ENCODE data around the gene CNNM3.
"Not testable (repeated sequence)": the region's sequence is repeated elsewhere in the genome, so short reads cannot be mapped to it uniquely, and the experiment has no call there.

CNNM3 gene

DNA sequence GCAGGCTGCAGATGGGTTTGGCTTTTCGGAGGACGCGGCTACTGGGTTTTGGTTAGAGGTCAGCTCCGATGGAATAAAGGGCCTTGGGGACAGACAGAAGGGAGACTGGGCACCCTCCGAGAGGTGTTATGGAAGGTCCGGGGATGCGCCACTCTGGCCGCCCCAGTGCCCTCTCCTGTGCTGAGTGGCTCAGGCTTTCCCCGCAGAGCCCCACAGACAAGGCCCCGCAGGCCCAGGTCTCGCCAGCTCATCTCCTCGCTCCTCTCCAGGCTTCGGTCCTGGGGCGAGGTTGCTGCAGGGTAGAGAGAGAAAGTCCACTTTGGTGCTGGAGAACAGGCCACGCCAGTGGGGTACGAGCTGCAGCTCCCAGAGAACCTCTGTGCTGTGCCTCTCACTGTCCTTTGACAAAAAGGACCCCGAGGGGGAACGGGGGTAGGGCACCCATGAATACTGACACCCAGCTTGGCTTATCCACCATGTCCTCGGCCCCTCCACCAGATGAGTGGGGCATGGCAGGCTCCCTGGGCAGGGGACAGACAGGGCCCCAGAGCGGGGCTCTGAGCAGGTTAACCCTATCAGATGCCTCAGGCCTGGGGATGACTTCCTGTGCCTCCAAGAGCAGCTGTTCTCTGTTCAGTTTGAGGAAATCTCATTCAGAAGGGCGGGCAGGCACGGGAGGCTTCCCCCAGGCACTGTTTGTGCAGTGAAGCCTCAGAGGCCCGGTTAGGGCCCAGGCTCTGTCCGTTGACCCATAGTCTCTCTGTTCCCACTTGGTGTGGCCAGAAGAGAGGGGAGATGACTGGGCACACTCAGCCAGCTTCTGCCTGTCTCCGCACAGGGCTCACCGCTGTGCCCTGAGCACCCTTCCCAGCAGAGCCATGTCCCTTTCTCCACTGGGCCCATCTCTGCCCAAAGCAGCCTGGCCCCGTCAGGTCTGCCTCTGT, 15.7 kb upstream of the CNNM3 start:
- DNase-seq, result no peak

DNA sequence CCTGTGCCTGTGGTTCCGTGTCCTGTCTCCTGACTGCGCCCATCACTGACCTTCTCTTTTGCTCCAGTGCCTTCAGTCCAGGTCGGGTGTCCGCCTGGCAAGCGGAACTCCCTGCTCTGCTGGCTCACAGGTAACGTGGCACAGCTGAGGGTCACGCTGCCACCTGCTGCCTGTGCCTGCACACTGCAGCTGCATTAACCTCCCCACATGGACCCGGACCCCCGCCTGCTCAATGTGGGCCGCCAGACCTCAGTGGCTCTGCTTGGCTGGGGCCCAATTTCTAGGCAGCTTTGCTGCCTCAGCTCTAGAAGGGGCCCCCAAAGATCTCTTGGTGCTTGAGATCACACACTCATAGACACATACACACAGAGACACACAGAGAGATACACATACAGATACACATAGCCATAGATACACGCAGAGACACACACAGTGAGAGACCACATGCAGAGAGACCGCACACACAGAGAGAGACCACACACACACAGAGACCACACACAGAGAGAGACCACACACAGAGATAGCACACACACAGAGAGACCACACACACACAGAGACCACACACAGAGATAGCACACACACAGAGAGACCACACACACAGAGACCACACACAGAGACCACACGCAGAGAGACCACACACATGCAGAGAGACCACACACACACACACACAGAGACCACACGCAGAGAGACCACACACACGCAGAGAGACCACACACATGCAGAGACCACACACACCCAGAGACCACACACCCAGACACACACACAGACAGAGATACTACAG, 14.9 kb upstream of the CNNM3 start:
- DNase-seq, result peak; percentile 39

DNA sequence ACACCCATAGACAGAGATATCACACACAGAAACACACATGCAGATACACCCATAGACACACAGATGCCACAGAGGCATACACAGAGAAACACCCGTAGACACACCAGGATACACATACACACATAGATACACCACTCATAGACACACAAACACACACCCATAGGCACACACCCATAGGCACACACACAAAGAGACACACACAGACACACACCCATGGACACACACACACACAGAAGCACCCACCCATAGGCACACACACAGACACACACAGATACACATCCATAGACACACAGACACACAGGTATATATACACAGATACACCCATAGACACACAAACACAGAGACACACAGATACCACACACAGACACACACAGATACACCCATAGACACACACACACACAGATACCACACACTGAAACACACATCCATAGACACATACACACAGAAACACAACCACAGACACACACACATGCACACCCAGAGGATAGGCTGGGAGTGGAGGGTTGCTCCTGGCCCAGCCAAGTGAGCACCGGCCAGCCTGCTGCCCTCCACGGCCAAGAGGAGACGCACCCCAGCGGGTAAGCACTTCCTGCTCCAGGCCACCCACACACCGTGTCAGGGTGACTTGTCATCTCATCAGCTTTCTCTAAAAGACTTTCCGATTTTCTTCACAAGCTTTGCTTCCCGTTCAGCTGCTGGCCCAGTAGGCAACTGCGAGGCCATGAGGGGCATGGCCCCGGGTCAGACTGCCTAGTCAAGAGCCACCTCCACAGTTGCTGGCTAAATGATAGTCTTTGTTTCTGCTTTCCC, 14.1 kb upstream of the CNNM3 start:
- no peak for DNase-seq

- DNase-seq, result no peak
Observed at GRCh38 chr2:96802721-96803120, 13.3 kb upstream of the CNNM3 start.

DNA sequence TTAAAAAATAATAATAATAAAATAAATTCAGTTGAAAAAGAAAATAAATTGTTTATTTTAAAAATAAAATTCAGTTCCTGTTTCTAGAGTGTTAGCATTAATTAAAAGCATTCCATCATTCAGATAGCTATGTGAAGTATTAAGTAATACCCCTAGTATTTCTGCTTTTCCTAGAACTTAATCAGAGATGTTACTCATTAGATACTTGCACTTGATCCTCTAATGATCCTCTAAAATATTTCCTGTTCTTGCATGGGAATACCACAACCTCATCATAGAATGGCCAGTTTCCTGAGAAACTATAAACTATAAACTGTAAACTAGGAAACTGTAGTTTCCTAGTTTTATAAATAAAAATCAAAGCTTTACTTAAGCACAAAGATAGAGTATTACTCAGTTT, 11.1 kb upstream of the CNNM3 start:
- DNase-seq, result no peak

- not testable (repeated sequence) for DNase-seq
Observed at GRCh38 chr2:96805946-96806345, 10.1 kb upstream of the CNNM3 start.

- DNase-seq, result no peak
Observed at GRCh38 chr2:96806468-96807126, 9.5 kb upstream of the CNNM3 start.

GRCh38 chr2:96807127-96807471, 9.0 kb upstream of the CNNM3 start:
- DNase-seq, result no peak

DNA sequence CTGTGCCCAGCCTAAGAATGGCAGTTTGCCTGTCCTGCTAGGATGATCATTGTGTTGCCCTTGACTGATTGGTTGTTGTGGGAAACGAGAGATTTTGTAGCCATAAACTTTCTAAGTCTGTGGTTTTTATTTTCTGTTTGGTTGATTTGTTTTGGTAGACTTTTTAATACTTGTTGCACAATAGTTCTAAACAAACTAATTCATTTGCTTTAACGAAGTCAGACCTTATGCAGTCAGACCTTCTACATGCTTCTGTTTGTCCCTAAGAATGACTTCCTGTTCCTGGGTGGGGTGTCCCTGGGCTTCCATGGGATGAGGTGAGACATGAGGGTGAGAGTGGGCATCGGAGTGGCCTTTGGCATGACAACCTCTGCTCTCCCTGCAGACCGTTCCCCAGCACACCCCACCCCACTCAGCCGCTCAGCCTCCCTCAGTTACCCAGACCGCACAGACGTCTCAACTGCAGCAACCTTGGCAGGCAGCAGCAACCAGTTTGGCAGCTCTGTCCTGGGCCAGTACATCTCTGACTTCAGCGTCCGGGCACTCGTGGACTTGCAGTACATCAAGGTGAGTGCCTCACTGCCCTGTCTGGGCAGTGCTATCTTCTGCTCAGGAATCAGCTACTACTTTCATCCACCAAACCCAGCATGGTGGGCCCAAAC, 7.8 kb upstream of the CNNM3 start:
- no peak for DNase-seq

GRCh38 chr2:96809216-96809882, 6.7 kb upstream of the CNNM3 start:
- DNase-seq, result no peak

GRCh38 chr2:96809951-96810782, 5.9 kb upstream of the CNNM3 start:
- no peak for DNase-seq

DNA sequence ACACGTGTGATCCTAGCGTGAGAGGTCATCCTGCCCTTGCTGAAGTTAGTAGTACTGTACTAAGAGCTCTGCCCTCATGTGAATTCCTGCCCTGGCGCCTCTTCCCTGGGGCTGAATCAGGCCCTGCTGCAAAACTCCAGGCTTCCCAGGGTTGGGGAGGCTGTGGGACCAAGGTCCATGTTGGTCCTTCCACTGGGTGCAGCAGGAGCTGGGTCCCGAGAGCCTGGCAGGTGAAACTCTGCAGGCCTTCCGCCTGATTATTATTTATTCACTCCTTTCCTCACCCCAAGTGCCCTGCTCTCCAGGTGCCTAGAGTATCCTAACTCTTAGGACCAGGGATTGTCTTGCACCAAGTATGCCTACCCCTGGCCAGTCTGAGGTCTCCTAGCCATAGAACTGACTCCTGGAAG, 5.3 kb upstream of the CNNM3 start:
- no peak for DNase-seq

GRCh38 chr2:96811917-96812316, 4.2 kb upstream of the CNNM3 start:
- no peak for DNase-seq

DNA sequence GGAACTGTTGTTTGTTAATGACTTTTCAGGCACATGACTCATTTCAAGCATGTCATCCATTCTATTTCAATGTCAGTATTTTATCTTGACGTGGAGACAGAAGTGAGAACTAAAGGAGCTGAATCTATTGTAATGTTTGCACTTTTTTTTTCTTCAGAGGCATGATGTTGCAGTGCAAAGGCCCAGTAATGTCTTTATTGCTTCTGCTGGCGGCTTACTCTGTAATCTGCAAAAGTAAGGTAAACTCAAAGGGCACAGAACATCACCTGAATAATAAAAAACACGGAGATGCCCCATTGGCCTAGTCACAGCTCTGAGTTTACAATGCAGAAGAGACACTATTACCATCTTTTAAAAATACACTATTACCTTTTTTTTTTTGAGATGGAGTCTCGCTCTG, 2.4 kb upstream of the CNNM3 start:
- no peak for DNase-seq

DNA sequence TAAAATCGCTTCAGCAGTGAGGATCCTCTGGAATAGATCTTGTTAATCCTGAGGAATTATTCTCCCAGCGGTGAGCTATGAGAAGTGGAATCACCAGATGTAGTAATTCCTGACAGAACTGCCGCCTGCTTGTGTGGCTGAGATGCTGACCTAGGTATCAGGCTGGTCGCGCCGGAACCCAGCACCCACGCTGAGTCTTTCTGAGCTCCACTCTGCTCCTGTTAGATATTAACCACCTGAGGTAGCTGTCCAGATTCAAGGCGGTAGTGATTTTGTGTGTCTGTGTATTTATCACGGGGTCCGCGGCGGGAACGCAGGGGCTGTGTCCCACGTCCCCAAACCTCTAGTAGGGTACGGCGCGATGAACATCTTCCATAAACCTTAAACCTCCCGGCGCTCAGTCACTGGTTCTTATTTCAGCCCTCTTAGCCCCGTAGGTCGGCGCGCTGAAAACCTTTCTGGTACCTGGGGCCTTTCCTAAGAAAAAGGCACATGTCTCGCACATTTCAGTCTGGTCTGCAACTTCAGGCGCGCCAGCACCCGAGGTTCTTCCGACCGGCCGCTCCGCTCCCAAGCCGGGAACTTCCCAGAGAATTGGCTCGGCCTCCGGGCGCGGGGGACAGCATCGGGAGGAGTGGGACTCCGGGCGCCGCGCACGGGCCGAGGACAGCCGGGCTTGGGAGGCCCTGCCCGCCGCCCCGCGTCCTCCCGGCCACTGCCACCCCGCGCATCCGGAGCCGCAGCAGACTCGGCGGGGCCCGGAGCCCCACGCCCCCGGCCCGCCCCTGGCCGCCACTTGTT, 542 bp upstream of the CNNM3 start:
- DNase-seq, result peak; percentile 41

GRCh38 chr2:96816836-96817702, 1.0 kb downstream of the CNNM3 start:
- peak; percentile 15 for DNase-seq

DNA sequence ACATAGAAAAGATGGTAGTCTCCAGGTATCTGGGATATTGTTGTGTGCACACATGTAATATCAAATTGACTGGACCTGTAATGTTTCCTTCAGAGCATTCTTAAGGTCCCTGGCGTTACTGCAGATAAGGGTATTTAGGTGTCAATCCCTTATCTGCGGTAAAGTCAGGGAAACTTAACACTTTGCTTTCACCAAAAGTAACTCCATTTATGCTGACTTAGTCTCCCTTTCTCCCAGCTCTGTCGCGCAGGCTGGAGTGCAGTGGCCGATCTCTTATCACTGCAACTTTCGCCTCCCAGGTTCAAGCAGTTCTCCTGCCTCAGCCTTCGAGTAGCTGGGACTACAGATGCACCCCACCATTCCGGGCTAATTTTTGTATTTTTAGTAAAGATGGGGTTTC, 1.8 kb downstream of the CNNM3 start:
- no peak for DNase-seq

- DNase-seq, result peak; percentile 47
Observed at GRCh38 chr2:96819128-96819875, 3.2 kb downstream of the CNNM3 start.

Data from DMS79 treated with DMSO at 0.1 percent for 48 hours (cell line).